Calu3 (cell line): Measurements from ENCODE around the gene SMG5. TPM values are rescaled to one million over a fixed set of nuclear protein-coding genes. Genes with fewer than 3 reads are reported as not detected.
A peak's percentile ranks its signal among the peaks of the same experiment; 100 is the strongest.

ENCODE experiments used
- BruUV-seq: library from RNA; stranded (reverse); fragments of 400-500 nt; replicated peaks from 2 replicates; lab custom pipeline; 2021; lab: Mats Ljungman, UMichigan
- CTCF ChIA-PET: fragments of 300-600 bp; sonication (Branson Sonifier 250); formaldehyde crosslinking; loops from one replicate; lab custom pipeline; 2022; ENCODE audit warnings: antibody characterized with exemption; lab: Charles Lee
- DNase-seq: peaks from one replicate; pipeline ENCODE4 v3.0.0; 2022
- H3K27ac Mint-ChIP-seq: one replicate; pipeline ENCODE4 v1.8.0; 2022; ENCODE audit warnings: mixed read lengths; ENCODE audit not compliant: unreplicated experiment
- H3K27me3 Mint-ChIP-seq: one replicate; pipeline ENCODE4 v1.8.0; 2022; ENCODE audit warnings: mixed read lengths; ENCODE audit not compliant: unreplicated experiment
- H3K36me3 Mint-ChIP-seq: one replicate; pipeline ENCODE4 v1.8.0; 2022; ENCODE audit warnings: mild to moderate bottlenecking, moderate library complexity, mixed read lengths; ENCODE audit not compliant: insufficient read depth, unreplicated experiment
- H3K4me1 Mint-ChIP-seq: one replicate; pipeline ENCODE4 v1.8.0; 2022; ENCODE audit warnings: mild to moderate bottlenecking, low read depth, mixed read lengths; ENCODE audit not compliant: unreplicated experiment
- H3K4me3 Mint-ChIP-seq: one replicate; pipeline ENCODE4 v1.8.0; 2022; ENCODE audit warnings: mild to moderate bottlenecking, low read depth, moderate library complexity, mixed read lengths; ENCODE audit not compliant: unreplicated experiment
- H3K9me3 Mint-ChIP-seq: one replicate; pipeline ENCODE4 v1.8.0; 2022; ENCODE audit warnings: low read depth, mixed read lengths; ENCODE audit not compliant: unreplicated experiment
- intact Hi-C: fragments of 100-400 bp; cut with micrococcal nuclease; formaldehyde crosslinking; loops from one replicate; pipeline ENCODE4 v1.10.0; 2022; ENCODE audit not compliant: unreplicated experiment
- total RNA-seq: library from RNA; stranded (reverse); gene quantifications from 2 replicates; pipeline ENCODE4 v1.2.3, GENCODE V29; 2022
- TF ChIP-seq, protein P1 (sequence below): fragments of 200-600 bp; IDR thresholded peaks from one replicate; pipeline ENCODE4 v1.8.0; 2022; ENCODE audit warnings: antibody characterized with exemption; ENCODE audit not compliant: unreplicated experiment

SMG5 gene
- total RNA-seq, 1 experiment from 2014 or later: 118 TPM

GRCh38 chr1:156249593-156249992 is 33.0 kb downstream of the SMG5 start:
- H3K9me3 Mint-ChIP-seq: no peaks in the 10 kb centered on the region
- CTCF ChIA-PET: no interaction called here
- DNase-seq: no peak
- H3K36me3 Mint-ChIP-seq: peaks cover 41% of the 10 kb centered on the region
- peaks cover 22% of the 10 kb centered on the region for H3K27me3 Mint-ChIP-seq
- H3K27ac Mint-ChIP-seq: no peak overlapping the region
- no peaks in the 10 kb centered on the region for H3K4me1 Mint-ChIP-seq
- H3K4me3 Mint-ChIP-seq: no peak overlapping the region
- TF ChIP-seq, protein P1, sequence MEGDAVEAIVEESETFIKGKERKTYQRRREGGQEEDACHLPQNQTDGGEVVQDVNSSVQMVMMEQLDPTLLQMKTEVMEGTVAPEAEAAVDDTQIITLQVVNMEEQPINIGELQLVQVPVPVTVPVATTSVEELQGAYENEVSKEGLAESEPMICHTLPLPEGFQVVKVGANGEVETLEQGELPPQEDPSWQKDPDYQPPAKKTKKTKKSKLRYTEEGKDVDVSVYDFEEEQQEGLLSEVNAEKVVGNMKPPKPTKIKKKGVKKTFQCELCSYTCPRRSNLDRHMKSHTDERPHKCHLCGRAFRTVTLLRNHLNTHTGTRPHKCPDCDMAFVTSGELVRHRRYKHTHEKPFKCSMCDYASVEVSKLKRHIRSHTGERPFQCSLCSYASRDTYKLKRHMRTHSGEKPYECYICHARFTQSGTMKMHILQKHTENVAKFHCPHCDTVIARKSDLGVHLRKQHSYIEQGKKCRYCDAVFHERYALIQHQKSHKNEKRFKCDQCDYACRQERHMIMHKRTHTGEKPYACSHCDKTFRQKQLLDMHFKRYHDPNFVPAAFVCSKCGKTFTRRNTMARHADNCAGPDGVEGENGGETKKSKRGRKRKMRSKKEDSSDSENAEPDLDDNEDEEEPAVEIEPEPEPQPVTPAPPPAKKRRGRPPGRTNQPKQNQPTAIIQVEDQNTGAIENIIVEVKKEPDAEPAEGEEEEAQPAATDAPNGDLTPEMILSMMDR: no peak
- intact Hi-C loops: no loop called here
- BruUV-seq: no TSS peak

- intact Hi-C loops: no loop called here
- Mint-ChIP-seq H3K4me3 (no peak overlapping the region), H3K36me3 (peaks cover 48% of the 10 kb centered on the region), H3K9me3 (no peaks in the 10 kb centered on the region), H3K27me3 (peaks cover 23% of the 10 kb centered on the region), H3K4me1 (no peaks in the 10 kb centered on the region), H3K27ac (no peak overlapping the region)
- TF ChIP-seq, protein P1: no peak
- BruUV-seq: no TSS peak
- CTCF ChIA-PET: interaction anchor here (0.7 to 0.9 kb wide), 3 partner anchors 18 to 1701 kb away, joined by 3 to 9 read pairs (median 5); no protein-coding TSS in a partner anchor
- no peak for DNase-seq
Observed at GRCh38 chr1:156248323-156248683, 34.3 kb downstream of the SMG5 start.

- peaks cover 23% of the 10 kb centered on the region for H3K27me3 Mint-ChIP-seq
- H3K4me1 Mint-ChIP-seq: no peaks in the 10 kb centered on the region
- H3K36me3 Mint-ChIP-seq: peaks cover 54% of the 10 kb centered on the region
- no peaks in the 10 kb centered on the region for H3K9me3 Mint-ChIP-seq
- CTCF ChIA-PET: interaction anchor here (0.7 to 0.9 kb wide), 3 partner anchors 17 to 1702 kb away, joined by 3 to 9 read pairs (median 5); no protein-coding TSS in a partner anchor
- peak; percentile 31 for DNase-seq
- H3K27ac Mint-ChIP-seq: peak within 1 kb of the TSS; percentile 46
- no TSS peak for BruUV-seq
- TF ChIP-seq, protein P1: no peak
- no peak within 1 kb of the TSS for H3K4me3 Mint-ChIP-seq
- intact Hi-C loops: no loop called here
Observed at GRCh38 chr1:156247460-156248322, 34.9 kb downstream of the SMG5 start, which contains the start of gene PAQR6. PAQR6 (minus strand) TSS chr1:156248056; CDS start chr1:156246731, 1,325 bp downstream.

DNA sequence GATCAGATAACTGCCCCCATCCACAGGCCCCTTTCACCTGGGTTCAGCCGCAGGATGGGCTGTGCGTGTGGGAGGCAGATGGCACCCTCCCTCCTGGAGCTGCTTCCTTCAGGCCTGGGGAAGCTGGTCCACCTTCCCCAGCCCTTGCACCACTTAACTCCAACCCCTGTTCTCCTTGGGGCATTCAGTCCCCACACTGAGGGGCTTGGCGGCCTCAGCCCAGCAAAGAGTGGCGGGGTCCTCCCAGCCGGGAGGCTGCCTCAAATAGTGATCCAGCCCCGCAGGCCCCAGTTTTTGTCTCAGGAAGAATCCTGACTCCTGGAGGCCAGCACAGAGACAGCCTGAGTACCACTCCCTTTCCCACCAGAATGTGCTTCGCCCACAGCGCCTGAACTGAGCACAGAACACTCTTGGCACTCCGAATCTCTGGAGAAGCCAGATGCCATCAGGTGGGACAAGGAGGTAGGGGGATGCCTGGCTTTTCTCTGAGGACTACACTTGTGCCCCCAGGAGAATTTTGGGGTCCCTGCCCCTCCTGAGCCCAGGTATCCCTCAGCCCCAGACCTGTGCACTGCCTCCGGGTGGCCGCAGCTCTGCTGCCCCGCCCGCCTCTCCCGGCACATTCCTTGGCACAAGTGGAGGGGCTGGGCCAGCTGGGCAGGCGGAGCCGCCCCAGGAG is 35.7 kb downstream of the SMG5 start:
- no peak overlapping the region for H3K4me3 Mint-ChIP-seq
- H3K9me3 Mint-ChIP-seq: no peaks in the 10 kb centered on the region
- no peaks in the 10 kb centered on the region for H3K4me1 Mint-ChIP-seq
- H3K36me3 Mint-ChIP-seq: peaks cover 57% of the 10 kb centered on the region
- CTCF ChIA-PET: interaction anchor here (0.6 to 1.7 kb wide), 3 partner anchors 33 to 101 kb away, joined by 3 read pairs; partner anchors contain the start of gene TMEM79
- peak overlapping the region; percentile 24 for H3K27ac Mint-ChIP-seq
- TSS peak; percentile 8 for BruUV-seq
- intact Hi-C loops: no loop called here
- peak; percentile 30 for DNase-seq
- TF ChIP-seq, protein P1: no peak
- H3K27me3 Mint-ChIP-seq: peaks cover 23% of the 10 kb centered on the region
